H4 (cell line): Measurements from ENCODE around the gene ANKFN1. TPM values are rescaled to one million over a fixed set of nuclear protein-coding genes. Genes with fewer than 3 reads are reported as not detected.
"Not testable (repeated sequence)": the region's sequence is repeated elsewhere in the genome, so short reads cannot be mapped to it uniquely, and the experiment has no call there.

Experiments used
- DNase-seq: peaks from one replicate; pipeline ENCODE4 v3.0.0-alpha.2; 2015; ENCODE audit warnings: low spot score
- total RNA-seq: library from RNA; depleted of rRNA; stranded (reverse); fragments of >200 nt; shearing (Covaris generic); gene quantifications from 2 replicates; pipeline ENCODE4 v1.2.3, GENCODE V29; 2014

Gene ANKFN1
- total RNA-seq, 1 experiment from 2014 or later = 0.46 TPM

- no peak for DNase-seq
Observed at GRCh38 chr17:56325313-56326000, 172.2 kb downstream of the ANKFN1 start.

GRCh38 chr17:56326001-56326359 is 172.7 kb downstream of the ANKFN1 start:
- DNase-seq = no peak

- DNase-seq = no peak
Observed at GRCh38 chr17:56347639-56348038, 194.4 kb downstream of the ANKFN1 start.

- DNase-seq = no peak
Observed at GRCh38 chr17:56350592-56350991, 197.3 kb downstream of the ANKFN1 start.

GRCh38 chr17:56351675-56352074 is 198.4 kb downstream of the ANKFN1 start:
- no peak for DNase-seq

GRCh38 chr17:56358651-56359050 is 205.4 kb downstream of the ANKFN1 start:
- peak; percentile 15 for DNase-seq

GRCh38 chr17:56359518-56359917 is 206.2 kb downstream of the ANKFN1 start:
- no peak for DNase-seq

- DNase-seq = no peak
Observed at GRCh38 chr17:56367366-56367765, 214.1 kb downstream of the ANKFN1 start.

GRCh38 chr17:56373981-56374833 is 220.9 kb downstream of the ANKFN1 start:
- no peak for DNase-seq

- DNase-seq = no peak
Observed at GRCh38 chr17:56389356-56389755, 236.1 kb downstream of the ANKFN1 start.

GRCh38 chr17:56392321-56392720 is 239.0 kb downstream of the ANKFN1 start:
- peak; percentile 60 for DNase-seq

GRCh38 chr17:56393156-56393555 is 239.9 kb downstream of the ANKFN1 start:
- peak; percentile 33 for DNase-seq

- no peak for DNase-seq
Observed at GRCh38 chr17:56395787-56396186, 242.5 kb downstream of the ANKFN1 start.

GRCh38 chr17:56407086-56407485 is 253.8 kb downstream of the ANKFN1 start:
- no peak for DNase-seq

GRCh38 chr17:56412356-56412755 is 259.1 kb downstream of the ANKFN1 start:
- DNase-seq = not testable (repeated sequence)

- DNase-seq = no peak
Observed at GRCh38 chr17:56416682-56417351, 263.5 kb downstream of the ANKFN1 start.

- DNase-seq = no peak
Observed at GRCh38 chr17:56424005-56424404, 270.7 kb downstream of the ANKFN1 start.

- DNase-seq = no peak
Observed at GRCh38 chr17:56424543-56425044, 271.3 kb downstream of the ANKFN1 start.

- no peak for DNase-seq
Observed at GRCh38 chr17:56425483-56425882, 272.2 kb downstream of the ANKFN1 start.

GRCh38 chr17:56426901-56427300 is 273.6 kb downstream of the ANKFN1 start:
- no peak for DNase-seq

- no peak for DNase-seq
Observed at GRCh38 chr17:56431736-56432135, 278.5 kb downstream of the ANKFN1 start.

- DNase-seq = no peak
Observed at GRCh38 chr17:56432443-56432842, 279.2 kb downstream of the ANKFN1 start.
